Lung (tissue), 12 donors: ENCODE results near the gene PCDHGA8. TPM values are rescaled to one million over a fixed set of nuclear protein-coding genes. Genes with fewer than 3 reads are reported as not detected.

Source experiments
- ATAC-seq: fragments of 200-7000 bp; cut with Tn5 transposase; one replicate; pipeline ENCODE4 v1.9.1; 2020; ENCODE audit warnings: moderate number of reproducible peaks; ENCODE audit not compliant: insufficient read depth, low FRiP score
- DNase-seq, 3 donors: peaks; one replicate each; pipeline ENCODE4 v3.0.0-alpha.2; 2013 to 2017
- H3K27ac ChIP-seq, 2 donors: one replicate each; pipeline ENCODE4 v1.5.1; 2013; ENCODE audit warnings: mild to moderate bottlenecking in 2 of 2, moderate library complexity in 2 of 2, control low read depth in 1 of 2, inconsistent platforms in 1 of 2, low read depth in 1 of 2, low read length in 1 of 2
- H3K27me3 ChIP-seq, 3 donors: one replicate each; pipeline ENCODE4 v1.5.1; 2013; ENCODE audit warnings: low read length in 2 of 3; ENCODE audit not compliant: control insufficient read depth in 3 of 3, insufficient read depth in 3 of 3
- H3K36me3 ChIP-seq, 4 donors: one replicate each; pipeline ENCODE4 v1.5.1; 2013; ENCODE audit warnings: low read length in 4 of 4, mild to moderate bottlenecking in 1 of 4, moderate library complexity in 1 of 4; ENCODE audit not compliant: control insufficient read depth in 4 of 4, insufficient read depth in 4 of 4
- H3K4me1 ChIP-seq, 5 donors: one replicate each; pipeline ENCODE4 v1.5.1; 2013; ENCODE audit warnings: low read length in 5 of 5, mild to moderate bottlenecking in 2 of 5, moderate library complexity in 1 of 5; ENCODE audit not compliant: control insufficient read depth in 5 of 5, insufficient read depth in 5 of 5
- H3K4me3 ChIP-seq: one replicate; pipeline ENCODE4 v1.5.1; 2013; ENCODE audit warnings: mild to moderate bottlenecking, control low read depth, moderate library complexity
- H3K9ac ChIP-seq, 2 donors: one replicate each; pipeline ENCODE4 v1.5.1; 2013; ENCODE audit warnings: low read length in 2 of 2, control low read depth in 1 of 2; ENCODE audit not compliant: insufficient read depth in 1 of 2
- H3K9me3 ChIP-seq, 4 donors: one replicate each; pipeline ENCODE4 v1.5.1; 2013; ENCODE audit warnings: low read length in 3 of 4, mild to moderate bottlenecking in 1 of 4, moderate library complexity in 1 of 4; ENCODE audit not compliant: control insufficient read depth in 4 of 4, insufficient read depth in 3 of 4
- WGBS, 2 donors: extraction: QIAGEN DNeasy Blood & Tissue Kit; methylation state at CpG; one replicate each; pipeline ENCODE4 v1.1.7; 2013; 5-methylcytosine and 5-hydroxymethylcytosine counted together
- polyA plus RNA-seq, 2 donors: library from polyadenylated mRNA; stranded (reverse); fragments of 200-250 nt; gene quantifications; one replicate each; pipeline ENCODE4 v1.2.1, GENCODE V29; 2013
- total RNA-seq, 2 donors: library from RNA; depleted of rRNA in 1 of 2; stranded (reverse); fragments of >200 nt in 1 of 2; gene quantifications; one replicate each; pipeline ENCODE4 v1.2.1, GENCODE V29; 2014 to 2021
- TF ChIP-seq, protein P1 (sequence below): IDR thresholded peaks from 2 replicates; pipeline ENCODE4 v1.5.1; 2012; ENCODE audit warnings: mild to moderate bottlenecking; ENCODE audit errors: control extremely low read depth, extremely low read depth
- donor health status: control.
- donor health status: control.
- donor health status: Bipolar disorder and iron deficiency.
- donor health status: healthy.
- donor health status: DM: yes; HTN: yes; CAD: no.

PCDHGA8 gene
- total and polyA plus RNA-seq, 4 donors = 0.06 to 7.3 (median 1.1) TPM

DNA sequence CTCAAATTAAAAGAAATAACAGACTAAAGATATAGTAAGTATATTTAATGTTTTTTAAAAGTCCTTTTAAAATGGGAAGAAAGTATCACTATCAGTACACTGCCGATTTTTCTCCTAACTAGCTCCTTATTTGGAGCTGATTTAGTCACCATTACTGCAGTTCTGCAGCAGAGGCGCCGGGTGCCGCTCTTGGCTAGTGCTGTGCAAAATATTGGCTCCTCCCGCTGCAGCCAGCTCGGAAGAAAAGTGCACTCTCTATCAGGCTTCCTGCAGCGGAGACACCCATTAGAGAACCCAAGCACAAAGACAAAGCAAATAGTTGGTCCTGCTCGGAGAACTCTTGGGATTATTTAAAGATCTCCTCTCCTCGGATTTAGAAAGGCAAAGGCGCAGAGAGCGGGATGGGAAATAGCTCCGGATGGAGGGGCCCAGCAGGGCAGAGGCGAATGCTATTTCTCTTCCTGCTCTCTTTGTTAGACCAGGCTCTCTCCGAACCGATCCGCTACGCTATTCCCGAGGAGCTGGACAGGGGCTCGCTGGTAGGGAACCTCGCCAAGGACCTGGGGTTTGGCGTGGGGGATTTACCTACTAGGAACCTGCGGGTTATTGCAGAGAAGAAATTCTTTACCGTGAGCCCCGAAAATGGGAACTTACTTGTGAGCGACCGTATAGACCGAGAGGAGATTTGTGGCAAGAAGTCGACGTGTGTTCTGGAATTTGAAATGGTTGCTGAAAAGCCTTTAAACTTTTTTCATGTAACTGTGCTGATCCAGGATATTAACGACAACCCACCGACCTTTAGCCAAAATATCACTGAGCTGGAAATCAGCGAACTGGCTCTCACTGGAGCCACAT is 22.2 kb upstream of the PCDHGA8 start, which contains the start of gene PCDHGB3:
Gene PCDHGB3, plus strand, starts transcription at position 249 of the 855 bp plus-strand sequence. Its CDS starts 153 bp downstream, at position 402.
- ATAC-seq = no peak
- Histone ChIP-seq H3K36me3 (peaks cover 0 to 7% (median 0%) of the 10 kb centered on the region in 4 donors), H3K9me3 (peaks cover 0 to 56% (median 26%) of the 10 kb centered on the region in 4 donors), H3K4me3 (no peak within 1 kb of the TSS), H3K27ac (no peak within 1 kb of the TSS), H3K9ac (no peak within 1 kb of the TSS), H3K27me3 (peaks cover 0 to 3% (median 3%) of the 10 kb centered on the region in 3 donors), H3K4me1 (no peaks in the 10 kb centered on the region)
- 17 to 19% methylated on average over 32 of the region's 32 CpGs for WGBS, 2 donors
- TF ChIP-seq, protein P1, sequence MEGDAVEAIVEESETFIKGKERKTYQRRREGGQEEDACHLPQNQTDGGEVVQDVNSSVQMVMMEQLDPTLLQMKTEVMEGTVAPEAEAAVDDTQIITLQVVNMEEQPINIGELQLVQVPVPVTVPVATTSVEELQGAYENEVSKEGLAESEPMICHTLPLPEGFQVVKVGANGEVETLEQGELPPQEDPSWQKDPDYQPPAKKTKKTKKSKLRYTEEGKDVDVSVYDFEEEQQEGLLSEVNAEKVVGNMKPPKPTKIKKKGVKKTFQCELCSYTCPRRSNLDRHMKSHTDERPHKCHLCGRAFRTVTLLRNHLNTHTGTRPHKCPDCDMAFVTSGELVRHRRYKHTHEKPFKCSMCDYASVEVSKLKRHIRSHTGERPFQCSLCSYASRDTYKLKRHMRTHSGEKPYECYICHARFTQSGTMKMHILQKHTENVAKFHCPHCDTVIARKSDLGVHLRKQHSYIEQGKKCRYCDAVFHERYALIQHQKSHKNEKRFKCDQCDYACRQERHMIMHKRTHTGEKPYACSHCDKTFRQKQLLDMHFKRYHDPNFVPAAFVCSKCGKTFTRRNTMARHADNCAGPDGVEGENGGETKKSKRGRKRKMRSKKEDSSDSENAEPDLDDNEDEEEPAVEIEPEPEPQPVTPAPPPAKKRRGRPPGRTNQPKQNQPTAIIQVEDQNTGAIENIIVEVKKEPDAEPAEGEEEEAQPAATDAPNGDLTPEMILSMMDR = no peak
- peak in 2 of 3 donors; percentile 29 to 30 for DNase-seq

- Histone ChIP-seq H3K27ac (no peak overlapping the region), H3K9ac (no peak overlapping the region), H3K4me3 (no peak overlapping the region), H3K4me1 (no peaks in the 10 kb centered on the region), H3K27me3 (peaks cover 0 to 3% (median 0%) of the 10 kb centered on the region in 3 donors), H3K36me3 (peaks cover 0 to 9% (median 0%) of the 10 kb centered on the region in 4 donors), H3K9me3 (peaks cover 0 to 55% (median 25%) of the 10 kb centered on the region in 4 donors)
- TF ChIP-seq, protein P1 = no peak
- 33% methylated on average over 69 of the region's 69 CpGs for WGBS, 2 donors
- no peak for DNase-seq
- no peak for ATAC-seq
Measured at GRCh38 chr5:141371572-141372475, 20.6 kb upstream of the PCDHGA8 start.

GRCh38 chr5:141373673-141374317 is 18.6 kb upstream of the PCDHGA8 start, which contains the start of gene PCDHGA6:
Gene PCDHGA6, plus strand, starts transcription at chr5:141373891. Its CDS starts 193 bp downstream, at chr5:141374084.
- Histone ChIP-seq H3K9me3 (peaks cover 3 to 62% (median 31%) of the 10 kb centered on the region in 4 donors), H3K4me1 (no peaks in the 10 kb centered on the region), H3K36me3 (peaks cover 0 to 9% (median 0%) of the 10 kb centered on the region in 4 donors), H3K9ac (no peak within 1 kb of the TSS), H3K27me3 (peaks cover 0 to 3% (median 0%) of the 10 kb centered on the region in 3 donors), H3K4me3 (peak within 1 kb of the TSS; percentile 5), H3K27ac (no peak within 1 kb of the TSS)
- DNase-seq = peak in 2 of 3 donors; percentile 33 to 38
- TF ChIP-seq, protein P1 = no peak
- 17 to 19% methylated on average over 27 of the region's 27 CpGs for WGBS, 2 donors
- no peak for ATAC-seq
